HG03520 (cell line): Measurements from ENCODE around the gene KIF1A.

Experiments
- ATAC-seq: cut with Tn5 transposase; IDR thresholded peaks from one replicate; pipeline ENCODE4 v1.9.1; 2021; ENCODE audit warnings: mild to moderate bottlenecking, moderate library complexity; ENCODE audit not compliant: unreplicated experiment

KIF1A gene, protein sequence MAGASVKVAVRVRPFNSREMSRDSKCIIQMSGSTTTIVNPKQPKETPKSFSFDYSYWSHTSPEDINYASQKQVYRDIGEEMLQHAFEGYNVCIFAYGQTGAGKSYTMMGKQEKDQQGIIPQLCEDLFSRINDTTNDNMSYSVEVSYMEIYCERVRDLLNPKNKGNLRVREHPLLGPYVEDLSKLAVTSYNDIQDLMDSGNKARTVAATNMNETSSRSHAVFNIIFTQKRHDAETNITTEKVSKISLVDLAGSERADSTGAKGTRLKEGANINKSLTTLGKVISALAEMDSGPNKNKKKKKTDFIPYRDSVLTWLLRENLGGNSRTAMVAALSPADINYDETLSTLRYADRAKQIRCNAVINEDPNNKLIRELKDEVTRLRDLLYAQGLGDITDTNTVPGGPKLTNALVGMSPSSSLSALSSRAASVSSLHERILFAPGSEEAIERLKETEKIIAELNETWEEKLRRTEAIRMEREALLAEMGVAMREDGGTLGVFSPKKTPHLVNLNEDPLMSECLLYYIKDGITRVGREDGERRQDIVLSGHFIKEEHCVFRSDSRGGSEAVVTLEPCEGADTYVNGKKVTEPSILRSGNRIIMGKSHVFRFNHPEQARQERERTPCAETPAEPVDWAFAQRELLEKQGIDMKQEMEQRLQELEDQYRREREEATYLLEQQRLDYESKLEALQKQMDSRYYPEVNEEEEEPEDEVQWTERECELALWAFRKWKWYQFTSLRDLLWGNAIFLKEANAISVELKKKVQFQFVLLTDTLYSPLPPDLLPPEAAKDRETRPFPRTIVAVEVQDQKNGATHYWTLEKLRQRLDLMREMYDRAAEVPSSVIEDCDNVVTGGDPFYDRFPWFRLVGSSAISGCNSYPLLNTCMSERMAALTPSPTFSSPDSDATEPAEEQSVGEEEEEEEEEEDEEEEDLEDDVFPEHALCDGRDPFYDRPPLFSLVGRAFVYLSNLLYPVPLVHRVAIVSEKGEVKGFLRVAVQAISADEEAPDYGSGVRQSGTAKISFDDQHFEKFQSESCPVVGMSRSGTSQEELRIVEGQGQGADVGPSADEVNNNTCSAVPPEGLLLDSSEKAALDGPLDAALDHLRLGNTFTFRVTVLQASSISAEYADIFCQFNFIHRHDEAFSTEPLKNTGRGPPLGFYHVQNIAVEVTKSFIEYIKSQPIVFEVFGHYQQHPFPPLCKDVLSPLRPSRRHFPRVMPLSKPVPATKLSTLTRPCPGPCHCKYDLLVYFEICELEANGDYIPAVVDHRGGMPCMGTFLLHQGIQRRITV (N-terminal part only)

GRCh38 chr2:240819858-240820606 lies at the start of gene KIF1A:
Gene KIF1A, minus strand, starts transcription at chr2:240820219. Its CDS starts 22,467 bp downstream, at chr2:240797752.
- ATAC-seq: no peak

DNA sequence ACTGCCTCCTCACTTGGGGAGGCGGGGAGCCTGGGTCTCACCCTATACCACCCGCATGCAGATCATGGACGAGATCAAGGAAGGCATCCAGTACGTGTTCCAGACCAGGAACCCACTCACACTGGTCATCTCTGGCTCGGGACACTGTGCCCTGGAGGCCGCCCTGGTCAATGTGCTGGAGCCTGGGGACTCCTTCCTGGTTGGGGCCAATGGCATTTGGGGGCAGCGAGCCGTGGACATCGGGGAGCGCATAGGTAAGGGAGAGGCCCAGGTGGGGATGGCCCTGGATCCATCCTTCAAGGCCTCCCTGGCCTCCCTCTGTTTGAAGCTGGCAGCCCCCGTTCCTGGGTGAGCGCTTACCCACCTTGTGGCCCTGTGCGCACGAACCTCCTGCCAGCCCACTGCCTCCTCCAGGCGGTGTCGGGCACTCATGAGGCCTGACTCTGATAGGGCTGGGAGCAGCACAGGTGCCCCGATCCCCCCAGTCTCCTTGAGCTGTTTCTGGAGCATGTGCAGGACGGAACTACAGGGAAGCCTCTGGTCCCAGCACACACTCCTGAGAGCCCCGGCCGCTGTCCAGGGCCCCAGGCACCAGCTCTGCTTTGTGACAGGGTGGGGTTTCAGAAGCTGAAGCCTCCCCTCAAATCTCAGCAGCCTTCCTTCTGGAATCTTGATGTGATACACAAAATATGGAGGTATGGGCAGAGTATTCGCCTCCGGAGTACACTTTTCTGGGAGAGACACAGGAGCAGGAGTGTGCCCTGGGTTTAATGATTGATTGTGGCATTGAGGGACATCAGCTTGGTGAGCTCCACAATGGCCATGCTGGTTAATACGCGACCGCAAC lies 49.3 kb upstream of the KIF1A start:
- no peak for ATAC-seq

DNA sequence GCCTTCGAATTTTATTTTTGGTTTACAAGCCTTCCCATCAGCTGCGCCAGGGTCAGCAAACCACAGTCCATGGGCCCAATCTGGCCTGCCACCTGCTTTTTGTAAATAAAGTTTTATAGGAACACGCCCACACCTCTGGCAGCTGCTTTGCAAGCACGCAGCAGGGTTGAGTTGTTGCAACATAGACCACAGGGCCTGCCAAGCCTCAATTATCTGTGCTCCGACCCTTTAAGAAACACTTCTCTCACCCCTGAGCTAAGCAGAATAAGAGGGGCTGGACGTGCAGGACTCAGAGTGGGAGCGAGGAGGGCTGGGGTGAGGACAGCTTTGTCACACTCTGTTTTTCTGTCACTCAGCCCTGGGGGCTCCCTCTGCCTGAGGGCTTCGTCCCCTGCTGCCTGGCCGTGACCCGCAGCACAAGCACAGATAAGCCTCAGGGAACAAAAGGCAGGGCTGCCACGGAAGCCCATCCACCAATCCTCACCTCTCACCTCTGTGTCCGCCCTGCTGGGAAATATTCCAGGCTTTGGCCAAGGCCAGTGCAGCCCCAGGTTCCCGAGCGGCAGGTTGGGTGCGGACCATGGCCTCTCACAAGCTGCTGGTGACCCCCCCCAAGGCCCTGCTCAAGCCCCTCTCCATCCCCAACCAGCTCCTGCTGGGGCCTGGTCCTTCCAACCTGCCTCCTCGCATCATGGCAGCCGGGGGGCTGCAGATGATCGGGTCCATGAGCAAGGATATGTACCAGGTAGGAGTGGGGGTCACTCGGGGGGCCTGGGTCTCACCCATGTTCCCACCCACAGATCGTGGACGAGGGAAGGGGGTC lies 48.5 kb upstream of the KIF1A start, which contains the start of gene AGXT:
TSS of gene AGXT (plus strand) at position 539 of the 823 bp plus-strand sequence. CDS start at position 581, 42 bp downstream.
- no peak for ATAC-seq

- no peak for ATAC-seq
These were observed 45.4 kb upstream of the KIF1A start for GRCh38 chr2:240865391-240865790.

DNA sequence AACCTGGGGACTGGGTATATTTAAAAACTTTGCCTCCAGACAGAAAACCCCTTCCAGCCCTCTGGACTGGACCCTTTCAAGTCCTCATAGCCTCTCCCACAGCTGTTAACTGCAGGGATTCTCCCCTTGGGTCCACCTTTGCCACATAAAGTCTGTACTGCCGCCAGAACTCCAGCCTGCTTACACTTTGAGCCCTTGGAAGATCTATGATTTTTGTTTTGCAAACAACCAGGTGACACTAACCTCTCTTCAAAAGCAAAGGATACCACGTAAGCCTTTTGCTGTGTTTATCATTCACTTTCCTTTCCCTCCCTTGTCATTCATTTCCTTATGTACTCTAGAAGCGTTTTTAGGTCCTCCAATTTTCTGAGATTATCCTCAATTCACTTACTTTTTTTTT lies 44.5 kb upstream of the KIF1A start:
- no peak for ATAC-seq

DNA sequence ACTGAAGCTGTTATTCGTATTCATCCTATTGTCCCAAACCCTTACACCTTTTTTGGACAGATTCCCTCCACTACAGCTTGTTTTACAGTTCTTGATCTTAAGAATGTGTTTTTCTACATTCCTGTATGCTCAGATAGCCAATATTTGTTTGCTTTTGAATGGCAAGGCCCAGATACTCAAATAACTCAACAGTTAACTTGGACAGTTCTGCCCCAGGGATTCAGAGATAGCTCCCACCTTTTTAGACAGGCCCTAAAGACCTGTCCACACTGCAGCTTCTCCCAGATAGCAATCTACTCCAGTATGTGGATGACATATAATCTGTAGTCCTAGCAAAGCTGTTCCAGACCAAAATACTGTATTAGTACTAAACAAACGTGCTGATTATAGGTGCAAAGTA lies 41.5 kb upstream of the KIF1A start:
- ATAC-seq: no peak

DNA sequence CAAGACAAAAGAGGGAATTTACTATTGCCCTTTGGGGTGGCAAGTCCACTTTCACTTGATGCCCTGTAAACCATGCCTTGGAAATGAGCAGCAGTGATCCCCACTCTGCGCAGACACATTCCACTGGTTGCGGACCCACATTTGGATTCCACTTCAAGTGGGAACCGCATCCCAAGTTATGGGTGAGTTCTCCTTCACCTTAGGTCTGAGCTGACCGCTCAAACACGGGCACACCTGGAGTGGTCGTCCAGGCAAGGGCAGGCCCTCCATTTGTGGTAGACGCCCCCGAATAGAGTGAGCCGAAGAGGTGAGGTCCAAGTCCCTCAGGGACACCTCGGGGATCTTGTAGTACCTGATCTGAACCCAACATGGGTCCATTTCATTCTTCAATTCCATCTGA lies 38.9 kb upstream of the KIF1A start:
- ATAC-seq: no peak

DNA sequence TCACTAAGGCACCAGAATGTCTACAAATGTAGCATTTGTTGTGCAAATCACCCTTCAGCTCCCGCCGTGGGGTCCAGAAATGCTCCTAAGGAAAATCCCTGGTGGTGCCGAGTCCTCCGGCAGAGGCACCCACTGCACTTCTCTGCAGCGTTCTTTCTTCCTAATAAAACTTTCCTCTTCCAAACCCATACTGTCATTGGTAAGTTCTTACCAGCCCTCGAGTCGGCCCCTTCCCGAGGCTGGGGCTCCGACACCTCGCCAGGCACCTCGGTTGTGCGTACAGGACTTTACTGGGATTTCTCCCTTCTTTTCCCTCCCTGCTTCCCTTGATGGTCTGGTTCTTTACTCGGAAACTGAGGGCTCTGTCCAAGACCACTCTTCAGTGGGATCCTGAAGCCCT lies 38.3 kb upstream of the KIF1A start:
- no peak for ATAC-seq

DNA sequence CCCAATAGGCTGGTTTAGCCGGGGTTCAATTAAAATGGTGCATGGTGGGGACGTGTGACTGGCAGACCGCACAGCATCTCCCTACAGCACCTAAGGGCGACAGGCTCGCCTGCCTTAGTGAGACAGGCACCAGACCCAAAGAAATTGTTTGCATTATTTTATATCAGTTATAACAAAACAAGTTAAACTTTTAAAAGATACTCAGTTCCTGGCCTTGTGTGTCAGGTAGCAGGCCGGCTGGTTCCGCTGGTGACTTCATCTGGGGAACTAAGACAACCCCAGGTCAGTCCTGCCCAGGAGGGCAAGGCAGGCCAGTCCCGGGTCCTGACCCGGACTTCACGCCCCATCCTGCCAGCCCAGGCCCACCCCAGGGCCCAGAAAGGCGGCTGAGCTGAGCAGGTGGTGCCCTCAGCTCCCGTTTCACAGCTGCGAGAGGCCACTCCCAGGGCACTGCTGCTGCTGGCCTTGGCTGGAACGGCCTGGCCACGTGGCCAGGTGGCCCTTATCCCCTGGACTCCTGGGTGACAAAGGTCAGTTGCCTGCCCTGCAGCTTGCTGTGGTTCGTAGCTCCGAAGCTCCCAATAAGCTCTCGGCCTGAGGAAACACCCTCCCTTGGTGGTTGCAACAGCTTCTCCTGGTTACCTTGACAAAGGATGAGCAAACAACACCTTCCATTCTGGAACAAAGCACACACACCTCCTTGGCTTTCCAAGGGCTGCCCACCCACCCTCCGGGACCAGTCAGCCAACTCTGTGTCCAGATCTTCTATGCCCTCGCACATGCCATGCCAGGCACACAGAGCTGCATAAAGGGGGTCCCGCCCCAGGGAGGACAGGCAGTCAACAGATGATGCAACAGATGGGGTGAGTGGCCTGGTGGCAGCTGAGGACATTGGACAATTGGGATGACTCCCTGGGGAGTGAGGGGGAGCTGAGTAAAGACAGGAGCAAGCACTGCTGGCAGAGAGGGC lies 37.3 kb upstream of the KIF1A start:
- no peak for ATAC-seq

GRCh38 chr2:240856151-240856980 lies 36.3 kb upstream of the KIF1A start:
- ATAC-seq: no peak

DNA sequence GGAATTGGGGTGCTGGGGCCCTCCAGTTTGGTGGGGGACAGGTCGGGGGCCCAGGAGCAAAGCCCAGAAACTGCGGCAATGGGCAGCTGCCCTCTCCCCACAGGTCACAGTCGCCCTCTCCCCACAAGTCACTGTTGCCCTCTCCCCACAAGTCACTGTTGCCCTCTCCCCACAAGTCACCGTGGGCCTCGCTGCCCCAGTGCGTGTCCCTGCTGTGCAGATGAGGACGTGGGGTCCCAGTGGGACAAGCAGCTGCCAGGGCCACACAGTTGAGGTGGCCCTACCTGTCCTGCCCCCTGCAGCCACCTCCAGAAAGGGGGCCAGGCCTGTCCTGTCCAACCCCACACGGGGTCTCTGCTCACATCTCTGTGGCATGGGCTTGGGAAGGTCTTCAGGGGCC lies 35.7 kb upstream of the KIF1A start:
- ATAC-seq: no peak

GRCh38 chr2:240852671-240853314 lies 32.8 kb upstream of the KIF1A start:
- ATAC-seq: no peak

- ATAC-seq: no peak
These were observed 31.3 kb upstream of the KIF1A start for GRCh38 chr2:240851078-240851991.

GRCh38 chr2:240850756-240851077 lies 30.7 kb upstream of the KIF1A start:
- no peak for ATAC-seq

DNA sequence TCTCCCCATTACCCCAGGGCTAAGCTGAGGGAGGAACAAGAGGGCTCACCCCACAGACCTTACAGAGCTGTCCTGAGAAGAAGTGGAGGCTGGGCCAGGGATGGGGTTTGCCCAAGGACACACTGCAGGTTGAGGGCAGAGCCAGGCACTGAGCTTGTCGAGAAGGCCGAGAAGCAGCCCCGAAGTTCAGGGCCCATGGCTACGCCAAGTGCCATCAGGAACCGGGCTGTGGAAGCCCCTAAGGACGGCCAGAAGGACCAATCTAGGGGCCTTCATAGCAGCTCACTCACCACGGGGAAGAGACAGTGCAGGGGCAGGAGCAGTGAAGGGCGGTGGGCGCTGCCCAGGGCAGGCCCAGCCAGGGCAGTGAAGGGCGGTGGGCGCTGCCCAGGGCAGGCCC lies 30.0 kb upstream of the KIF1A start:
- ATAC-seq: no peak
